ENCODE results near the gene LPXN. TPM values are rescaled to one million over a fixed set of nuclear protein-coding genes. Genes with fewer than 3 reads are reported as not detected.

Gene LPXN
- total and polyA plus RNA-seq, 8 donors, result 5.3 to 18.7 (median 5.9) TPM; not detected in 1

GRCh38 chr11:58586998-58587397 is 11.3 kb upstream of the LPXN start:
- Histone ChIP-seq H3K4me1 (peaks cover 8 to 61% (median 30%) of the 10 kb centered on the region in 4 donors), H3K27ac (no peak overlapping the region), H3K36me3 (peaks cover 0 to 26% (median 4%) of the 10 kb centered on the region in 4 donors), H3K9me3 (no peaks in the 10 kb centered on the region), H3K4me3 (no peak overlapping the region), H3K27me3 (no peaks in the 10 kb centered on the region)
- TF ChIP-seq POLR2AphosphoS5 (IDR thresholded peaks at IDR 0.05) (no peak), POLR2A (IDR thresholded peaks at IDR 0.05) (no peak), EP300 (IDR thresholded peaks at IDR 0.05) (no peak), CTCF (IDR thresholded peaks at IDR 0.05) (no peak)
- WGBS, 5 donors, result 74 to 92% (median 86%) methylated on average over 2 of the region's 2 CpGs
- intact Hi-C loops (cut with DNase I; ENCODE audit: low total_unique reads), result no loop called here
- no peak for DNase-seq

- intact Hi-C loops (cut with DNase I; ENCODE audit: low total_unique reads), result no loop called here
- H3K9me3 ChIP-seq, result no peaks in the 10 kb centered on the region
- 81 to 96% (median 91%) methylated on average over 1 of the region's 1 CpG for WGBS, 5 donors
- H3K36me3 ChIP-seq, result peaks cover 0 to 20% (median 0%) of the 10 kb centered on the region in 4 donors
- H3K27ac ChIP-seq, result no peak overlapping the region
- peaks cover 14 to 73% (median 50%) of the 10 kb centered on the region in 4 donors for H3K4me1 ChIP-seq
- TF ChIP-seq CTCF (IDR thresholded peaks at IDR 0.05) (no peak), POLR2AphosphoS5 (IDR thresholded peaks at IDR 0.05) (no peak), POLR2A (IDR thresholded peaks at IDR 0.05) (no peak), EP300 (IDR thresholded peaks at IDR 0.05) (no peak)
- no peak for DNase-seq
- H3K27me3 ChIP-seq, result no peaks in the 10 kb centered on the region
- H3K4me3 ChIP-seq, result no peak overlapping the region
Observed at GRCh38 chr11:58582437-58582836, 6.8 kb upstream of the LPXN start.

- TF ChIP-seq CTCF (IDR thresholded peaks at IDR 0.05) (no peak), POLR2AphosphoS5 (IDR thresholded peaks at IDR 0.05) (no peak)
- Histone ChIP-seq H3K27me3 (no peaks in the 10 kb centered on the region), H3K27ac (peak overlapping the region in 4 of 5 donors; percentile 99 to 100 (median 100)), H3K4me3 (peak overlapping the region; percentile 72 to 100 (median 94)), H3K36me3 (peaks cover 0 to under 1% (median 0%) of the 10 kb centered on the region in 4 donors), H3K4me1 (peaks cover 22 to 76% (median 59%) of the 10 kb centered on the region in 4 donors), H3K9me3 (no peaks in the 10 kb centered on the region)
- intact Hi-C loops (cut with DNase I; ENCODE audit: low total_unique reads), result no loop called here
- WGBS, 5 donors, result 3 to 10% (median 4%) methylated on average over 2 of the region's 2 CpGs
- DNase-seq, result no peak
Observed at GRCh38 chr11:58580311-58580710, 4.7 kb upstream of the LPXN start.

- peak; percentile 91 to 97 for DNase-seq
- WGBS, 5 donors, result 0 to 1% (median 1%) methylated on average over 37 to 78 of the region's 78 CpGs
- H3K4me3 ChIP-seq, result peak overlapping the region; percentile 72 to 100 (median 94)
- H3K4me1 ChIP-seq, result peaks cover 16 to 77% (median 59%) of the 10 kb centered on the region in 4 donors
- no peaks in the 10 kb centered on the region for H3K36me3 ChIP-seq
- TF ChIP-seq POLR2AphosphoS5 (IDR thresholded peaks at IDR 0.05) (peak; percentile 95 to 96 (median 96)), EP300 (IDR thresholded peaks at IDR 0.05) (no peak), POLR2A (IDR thresholded peaks at IDR 0.05) (peak in 1 of 4 donors; percentile 44), CTCF (IDR thresholded peaks at IDR 0.05) (peak in 6 of 7 experiments; percentile 63 to 97 (median 80))
- H3K27ac ChIP-seq, result peak overlapping the region; percentile 95 to 100 (median 100)
- intact Hi-C loops (cut with DNase I; ENCODE audit: low total_unique reads), result no loop called here
- no peaks in the 10 kb centered on the region for H3K9me3 ChIP-seq
- H3K27me3 ChIP-seq, result no peaks in the 10 kb centered on the region
Observed at GRCh38 chr11:58579192-58580129, 3.8 kb upstream of the LPXN start.

All from stomach (tissue), 9 donors.